Measurements from ENCODE around the gene RNF25. TPM values are rescaled to one million over a fixed set of nuclear protein-coding genes. Genes with fewer than 3 reads are reported as not detected.

The RNF25 gene
- polyA plus RNA-seq, 1 donor (not counting 4 experiments of a cell fraction or from before 2014, with no cell fraction given), result 82.5 TPM

GRCh38 chr2:218710334-218710686 lies 38.5 kb upstream of the RNF25 start:
- Histone ChIP-seq H3K36me3 (ENCODE audit: control insufficient read depth in 2 of 2, extremely low read depth in 1 of 2, insufficient read depth in 2 of 2, low read length in 2 of 2) (peaks cover 0 to 8% of the 10 kb centered on the region in 2 experiments), H3K79me2 (ENCODE audit: control insufficient read depth, insufficient read depth, low read length) (peaks cover 44% of the 10 kb centered on the region), H3K9ac (ENCODE audit: control insufficient read depth, extremely low read depth, insufficient read depth, low read length) (no peak overlapping the region), H3K4me1 (ENCODE audit: control insufficient read depth, extremely low read depth, insufficient read depth, low read length) (peaks cover 15% of the 10 kb centered on the region), H3K27me3 (ENCODE audit: control insufficient read depth, extremely low read depth, insufficient read depth, low read length) (no peaks in the 10 kb centered on the region), H4K20me1 (ENCODE audit: control insufficient read depth, extremely low read depth, insufficient read depth, low read length) (no peaks in the 10 kb centered on the region), H3K9me1 (ENCODE audit: control insufficient read depth, extremely low read depth, insufficient read depth, low read length) (no peaks in the 10 kb centered on the region), H3K27ac (ENCODE audit: control insufficient read depth, insufficient read depth, low read length) (no peak overlapping the region), H3K4me2 (ENCODE audit: control insufficient read depth, extremely low read depth, insufficient read depth, low read depth, low read length) (peak overlapping the region; percentile 79), H2AFZ (ENCODE audit: control insufficient read depth, low read length) (peak overlapping the region; percentile 78), H3K9me3 (ENCODE audit: control insufficient read depth, low read depth, low read length) (no peaks in the 10 kb centered on the region), H3K4me3 (ENCODE audit: control insufficient read depth in 2 of 3, extremely low read depth in 1 of 3, insufficient read depth in 2 of 3, low read depth in 1 of 3, low read length in 3 of 3) (peak overlapping the region in 2 of 3 experiments; percentile 29 to 90)
- dilution Hi-C loops (cut with MboI; ENCODE audit: extremely low pct_ligation_motif_present, low sequenced_read_pairs), result no loop called here
- DNase-seq (ENCODE audit: low read depth, low spot score), result no peak
- TF ChIP-seq EZH2 (IDR thresholded peaks at IDR 0.05; ENCODE audit: low read length) (no peak), CTCF (optimal IDR thresholded peaks at IDR 0.05 in 1 of 3, IDR thresholded peaks at IDR 0.05 in 1 of 3, conservative IDR thresholded peaks at IDR 0.05 in 1 of 3; ENCODE audit: extremely low read depth in 1 of 3, insufficient read depth in 2 of 3, low read length in 3 of 3) (no peak)
- FAIRE-seq, result no peak

GRCh38 chr2:218709908-218710307 lies 38.1 kb upstream of the RNF25 start:
- dilution Hi-C loops (cut with MboI; ENCODE audit: extremely low pct_ligation_motif_present, low sequenced_read_pairs), result no loop called here
- Histone ChIP-seq H3K4me1 (ENCODE audit: control insufficient read depth, extremely low read depth, insufficient read depth, low read length) (peaks cover 15% of the 10 kb centered on the region), H3K27ac (ENCODE audit: control insufficient read depth, insufficient read depth, low read length) (no peak overlapping the region), H3K79me2 (ENCODE audit: control insufficient read depth, insufficient read depth, low read length) (peaks cover 40% of the 10 kb centered on the region), H3K4me2 (ENCODE audit: control insufficient read depth, extremely low read depth, insufficient read depth, low read depth, low read length) (peak overlapping the region; percentile 79), H4K20me1 (ENCODE audit: control insufficient read depth, extremely low read depth, insufficient read depth, low read length) (no peaks in the 10 kb centered on the region), H3K27me3 (ENCODE audit: control insufficient read depth, extremely low read depth, insufficient read depth, low read length) (no peaks in the 10 kb centered on the region), H3K9me1 (ENCODE audit: control insufficient read depth, extremely low read depth, insufficient read depth, low read length) (no peaks in the 10 kb centered on the region), H3K4me3 (ENCODE audit: control insufficient read depth in 2 of 3, extremely low read depth in 1 of 3, insufficient read depth in 2 of 3, low read depth in 1 of 3, low read length in 3 of 3) (no peak overlapping the region), H3K9ac (ENCODE audit: control insufficient read depth, extremely low read depth, insufficient read depth, low read length) (no peak overlapping the region), H3K9me3 (ENCODE audit: control insufficient read depth, low read depth, low read length) (no peaks in the 10 kb centered on the region), H2AFZ (ENCODE audit: control insufficient read depth, low read length) (peak overlapping the region; percentile 19), H3K36me3 (ENCODE audit: control insufficient read depth in 2 of 2, extremely low read depth in 1 of 2, insufficient read depth in 2 of 2, low read length in 2 of 2) (peaks cover 0 to 8% of the 10 kb centered on the region in 2 experiments)
- DNase-seq (ENCODE audit: low read depth, low spot score) (no peak), FAIRE-seq (no peak)
- TF ChIP-seq CTCF (optimal IDR thresholded peaks at IDR 0.05 in 1 of 3, IDR thresholded peaks at IDR 0.05 in 1 of 3, conservative IDR thresholded peaks at IDR 0.05 in 1 of 3; ENCODE audit: extremely low read depth in 1 of 3, insufficient read depth in 2 of 3, low read length in 3 of 3) (no peak), EZH2 (IDR thresholded peaks at IDR 0.05; ENCODE audit: low read length) (no peak)
